Activated CD4-positive, alpha-beta T cell treated with anti-CD3 and anti-CD28 coated beads, Interleukin-2, Interleukin-4, amounts not matched to agents 100 ng/mL and 50 ng/mL, durations not matched to agents 16 hours and 8 hours (primary cell): ENCODE measurements around the gene MYH15.

Experiments
- DNase-seq: peaks from one replicate; pipeline ENCODE4 v3.0.0-alpha.2; 2020; ENCODE audit warnings: low spot score

The MYH15 gene

DNA sequence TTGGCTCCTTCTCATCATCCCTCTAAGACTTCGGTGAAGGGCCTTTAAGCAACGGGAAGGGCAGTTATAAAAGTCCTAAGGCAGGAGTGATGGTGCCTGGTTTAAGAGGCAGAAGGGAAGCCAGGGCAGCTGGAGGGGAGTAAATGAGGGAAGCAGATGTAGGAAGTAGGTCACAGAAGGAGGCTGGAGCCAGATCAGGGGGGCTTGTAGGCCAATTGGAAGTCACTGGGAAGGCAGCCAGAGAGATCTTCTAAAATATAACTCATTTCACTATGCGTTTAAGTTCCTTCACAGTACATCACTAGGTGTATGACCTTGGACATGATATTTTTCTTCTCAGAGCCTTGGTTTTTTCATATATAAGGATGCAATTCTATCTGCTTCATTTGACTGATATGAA is 94.7 kb downstream of the MYH15 start:
- no peak for DNase-seq

DNA sequence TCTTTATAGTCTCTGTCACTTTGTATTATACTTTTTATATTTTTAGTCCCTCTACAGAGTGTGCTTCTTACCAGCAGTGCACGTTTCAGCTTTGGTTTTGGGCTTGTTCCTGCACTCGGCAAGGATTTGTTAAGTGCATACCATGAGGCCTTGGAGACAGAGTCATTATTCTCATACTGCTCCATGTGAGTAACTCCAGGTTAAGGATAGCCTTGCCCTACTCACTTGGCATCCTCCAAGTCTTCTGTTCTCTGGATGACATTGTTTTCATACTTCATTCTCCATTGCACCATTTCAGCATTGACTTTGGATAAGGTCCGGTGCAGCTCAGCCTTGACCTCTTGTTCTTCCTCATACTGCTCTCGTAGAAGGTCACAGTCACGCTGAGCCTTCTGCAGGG is 96.4 kb downstream of the MYH15 start:
- no peak for DNase-seq

GRCh38 chr3:108412121-108412750 is 98.2 kb downstream of the MYH15 start:
- no peak for DNase-seq

- no peak for DNase-seq
Measured at GRCh38 chr3:108410531-108410984, 99.8 kb downstream of the MYH15 start.

- DNase-seq: no peak
Measured at GRCh38 chr3:108409800-108410178, 100.6 kb downstream of the MYH15 start.

DNA sequence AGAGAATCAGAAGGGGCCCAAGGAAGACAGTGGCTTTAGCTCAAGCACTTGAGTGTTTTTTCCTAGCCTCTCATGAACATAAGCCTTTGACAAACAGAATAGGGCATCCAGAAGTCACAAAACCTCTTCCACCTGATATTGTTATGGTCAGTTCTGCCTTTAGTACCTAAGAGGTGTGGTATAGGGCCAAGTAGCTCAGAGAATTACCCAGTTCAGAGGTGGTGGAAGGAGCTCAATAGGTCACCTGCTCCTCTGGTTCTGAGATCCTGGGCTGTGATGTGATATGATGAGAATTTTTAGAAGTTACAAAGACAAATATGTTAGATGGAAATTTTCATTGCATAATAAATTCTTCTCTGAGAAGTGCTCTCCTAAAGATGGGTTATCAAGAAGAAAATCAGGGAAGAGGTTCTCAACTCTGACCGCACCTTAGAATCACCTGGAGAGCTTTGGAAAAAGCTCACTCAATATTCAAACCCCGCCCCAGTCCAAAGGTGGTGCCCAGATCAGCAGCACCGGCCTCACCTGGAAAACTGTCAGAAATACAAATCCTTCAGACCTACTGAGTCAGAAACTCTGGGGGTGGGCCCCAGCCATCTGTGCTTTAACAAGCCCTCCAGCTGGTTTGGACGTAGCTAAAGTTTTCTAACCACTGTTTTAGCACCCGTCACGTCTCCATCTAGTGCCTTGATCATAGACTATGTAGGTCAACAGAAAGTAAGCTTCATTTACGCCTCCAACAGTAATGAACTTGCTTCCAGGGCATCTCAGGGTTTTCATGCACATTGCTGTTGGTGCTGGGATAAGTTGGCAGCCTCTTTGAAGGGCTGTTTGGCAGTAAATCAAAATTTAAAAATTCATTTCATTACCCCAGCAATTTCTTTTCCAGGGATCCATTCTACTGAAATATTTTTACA is 101.3 kb downstream of the MYH15 start:
- DNase-seq: no peak

DNA sequence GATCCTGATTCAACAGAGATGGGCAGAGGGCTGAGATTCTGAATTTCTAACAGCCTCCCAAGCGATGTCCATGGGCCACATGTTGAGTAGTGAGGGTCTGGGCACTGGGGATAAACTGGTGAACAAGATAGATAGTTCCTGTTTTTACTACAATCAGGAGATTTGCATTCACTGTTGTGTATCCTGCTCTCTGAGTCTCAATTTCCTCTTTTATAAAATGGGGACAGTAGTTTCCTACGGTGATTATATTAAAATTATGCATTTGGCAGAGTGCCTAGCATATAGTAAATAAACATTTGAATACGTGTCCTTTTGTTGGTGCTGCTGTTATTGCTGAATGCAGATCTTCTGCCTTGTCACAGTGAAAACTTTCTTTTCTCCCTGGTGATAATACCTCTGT is 102.5 kb downstream of the MYH15 start:
- DNase-seq: no peak

- DNase-seq: no peak
Measured at GRCh38 chr3:108406661-108407206, 103.7 kb downstream of the MYH15 start.

DNA sequence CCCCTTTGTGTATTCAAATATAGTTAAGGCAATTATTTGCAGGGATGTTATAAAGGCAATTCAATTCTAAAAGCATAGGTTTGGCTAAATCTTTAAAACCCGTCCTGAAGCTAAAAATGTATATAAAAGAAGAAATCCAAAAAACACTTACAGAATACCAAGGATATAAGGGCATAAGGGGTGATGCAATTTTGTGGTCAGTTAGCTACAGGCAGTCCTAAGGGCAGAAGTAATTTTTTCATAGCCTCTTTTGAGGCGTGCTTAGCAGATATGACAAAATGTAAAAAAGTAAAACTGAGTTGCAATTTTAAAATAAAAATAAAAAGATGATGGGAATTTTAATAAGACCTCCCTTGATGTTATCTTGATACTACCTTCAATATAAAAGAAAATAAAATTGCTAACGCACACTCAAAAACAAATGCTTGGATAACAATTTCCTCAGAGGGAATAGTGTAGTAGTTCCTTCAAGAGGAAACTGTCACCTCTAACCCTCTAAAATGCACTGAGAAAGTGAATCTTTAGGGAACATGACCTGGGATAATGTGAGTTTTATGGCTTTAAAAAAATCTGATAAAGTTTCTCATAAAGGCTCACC is 104.2 kb downstream of the MYH15 start:
- DNase-seq: no peak

DNA sequence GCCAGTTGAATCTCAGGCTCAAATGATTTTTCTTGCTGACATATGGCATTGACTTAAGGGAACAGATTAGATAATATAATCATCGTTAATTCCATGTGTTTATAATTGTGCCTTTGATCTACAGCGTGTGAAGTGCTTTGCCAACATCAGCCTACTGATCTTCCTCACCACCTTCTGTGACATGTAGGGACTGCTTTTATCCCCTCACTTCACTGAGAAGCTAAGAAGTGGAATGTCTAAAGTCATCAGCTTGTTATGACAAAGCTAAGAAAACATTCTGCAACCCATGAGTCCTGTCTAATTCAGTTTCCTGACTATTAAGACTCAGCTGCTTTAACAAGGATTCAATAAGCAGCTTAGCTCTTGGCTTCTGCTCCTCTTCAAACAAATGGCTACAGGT is 106.0 kb downstream of the MYH15 start:
- DNase-seq: no peak

DNA sequence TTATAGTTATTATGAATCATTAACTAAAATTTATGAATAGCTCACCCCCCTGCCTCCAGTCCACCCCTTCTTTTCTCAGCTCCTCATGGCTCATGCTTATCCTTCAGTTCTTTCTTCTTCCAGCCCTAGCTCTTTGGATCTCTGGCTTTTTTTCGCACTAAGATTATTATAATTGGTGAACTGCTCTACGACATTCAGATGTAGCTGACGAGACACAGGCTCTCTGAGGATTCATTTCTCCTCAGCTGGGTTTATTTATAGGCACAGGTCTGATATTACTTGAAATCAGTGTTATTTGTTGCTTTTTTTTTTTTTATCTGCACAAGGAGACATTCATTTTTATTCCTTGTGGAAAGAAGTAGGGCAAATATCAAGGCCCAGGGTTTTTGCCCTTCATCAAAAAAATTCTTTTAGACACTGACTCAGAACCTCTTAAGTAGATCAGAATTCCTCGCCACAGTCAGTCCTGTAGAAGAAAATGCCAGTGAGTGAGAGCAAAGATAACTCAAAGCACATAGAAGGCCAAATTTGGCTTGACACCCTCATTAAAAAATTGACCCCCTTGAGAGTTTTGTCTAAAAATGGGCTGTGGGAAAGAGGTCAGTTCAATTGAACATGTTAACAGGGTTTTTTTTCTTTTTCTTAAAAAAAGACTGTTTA is 106.6 kb downstream of the MYH15 start:
- no peak for DNase-seq

DNA sequence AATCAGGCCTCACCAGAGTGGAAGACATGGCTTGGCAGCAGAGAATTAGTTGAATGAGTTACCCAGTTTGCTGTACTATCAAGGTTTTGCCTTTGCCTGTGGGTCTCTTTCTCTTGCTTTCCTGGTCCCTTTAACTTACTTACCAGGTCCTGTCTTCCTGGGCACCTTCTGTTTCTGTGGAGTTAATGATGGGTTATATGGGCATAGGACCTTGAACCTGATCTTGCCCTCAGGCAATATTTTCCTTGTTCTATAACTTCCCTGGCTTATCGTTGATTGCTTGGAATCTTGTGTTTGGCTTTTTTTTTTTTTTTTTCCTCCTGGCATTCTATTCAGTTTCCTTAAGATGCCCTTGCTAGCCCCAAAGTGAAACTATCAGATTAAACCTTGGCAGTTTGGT is 107.2 kb downstream of the MYH15 start:
- no peak for DNase-seq

GRCh38 chr3:108401836-108402235 is 108.6 kb downstream of the MYH15 start:
- DNase-seq: no peak

GRCh38 chr3:108398510-108398909 is 111.9 kb downstream of the MYH15 start:
- DNase-seq: no peak

DNA sequence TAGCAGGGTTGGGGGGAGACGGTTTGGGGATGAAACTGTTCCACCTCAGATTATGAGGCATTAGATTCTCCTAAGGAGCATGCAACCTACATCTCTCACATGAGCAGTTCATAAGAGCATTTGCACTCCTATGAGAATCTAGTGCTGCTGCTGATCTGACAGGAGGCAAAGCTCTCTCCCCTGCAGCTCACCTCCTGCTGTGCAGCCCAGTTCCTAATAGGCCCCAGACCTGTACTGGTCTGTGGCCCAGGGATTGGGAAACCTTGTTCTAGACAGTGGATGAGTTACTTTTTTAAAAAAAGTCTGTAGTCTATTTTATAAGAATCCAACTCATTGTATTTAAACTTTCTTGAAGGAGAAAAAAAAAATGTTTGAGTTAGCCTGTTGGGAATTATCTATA is 114.1 kb downstream of the MYH15 start:
- DNase-seq: no peak

- DNase-seq: no peak
Measured at GRCh38 chr3:108394563-108394962, 115.8 kb downstream of the MYH15 start.

GRCh38 chr3:108394016-108394415 is 116.4 kb downstream of the MYH15 start:
- no peak for DNase-seq

- no peak for DNase-seq
Measured at GRCh38 chr3:108393128-108393900, 117.1 kb downstream of the MYH15 start.

DNA sequence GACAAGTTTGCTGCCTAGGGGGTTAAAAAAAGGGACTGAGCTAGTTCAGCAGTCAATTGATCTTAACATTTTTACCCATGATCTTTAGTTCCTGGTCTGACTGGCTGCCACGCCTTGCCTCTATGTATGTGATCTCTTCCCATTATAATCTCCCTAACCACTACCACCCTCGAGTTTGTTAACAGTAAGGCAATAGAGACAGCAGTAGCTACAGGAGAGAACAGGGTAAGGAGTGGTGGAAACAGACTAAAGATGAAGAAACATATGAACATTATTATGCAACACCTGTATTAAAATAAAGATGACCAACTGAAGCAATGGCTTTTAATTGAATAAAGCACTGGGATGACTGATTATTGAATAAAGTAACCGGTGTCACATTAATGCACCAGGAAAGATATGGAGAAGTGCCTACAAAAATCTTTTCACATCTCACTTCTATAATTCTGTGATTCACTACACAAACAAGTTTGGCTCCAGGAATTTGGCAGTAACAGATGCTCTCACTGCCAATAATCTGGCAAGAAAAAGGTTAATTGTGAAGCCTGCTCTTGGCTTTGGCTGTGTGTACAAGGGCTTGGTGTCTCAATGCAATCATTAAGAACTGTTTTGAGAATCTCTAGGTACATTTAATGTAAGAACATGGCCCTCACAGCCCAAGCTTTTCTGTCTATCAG is 118.3 kb downstream of the MYH15 start:
- no peak for DNase-seq

DNA sequence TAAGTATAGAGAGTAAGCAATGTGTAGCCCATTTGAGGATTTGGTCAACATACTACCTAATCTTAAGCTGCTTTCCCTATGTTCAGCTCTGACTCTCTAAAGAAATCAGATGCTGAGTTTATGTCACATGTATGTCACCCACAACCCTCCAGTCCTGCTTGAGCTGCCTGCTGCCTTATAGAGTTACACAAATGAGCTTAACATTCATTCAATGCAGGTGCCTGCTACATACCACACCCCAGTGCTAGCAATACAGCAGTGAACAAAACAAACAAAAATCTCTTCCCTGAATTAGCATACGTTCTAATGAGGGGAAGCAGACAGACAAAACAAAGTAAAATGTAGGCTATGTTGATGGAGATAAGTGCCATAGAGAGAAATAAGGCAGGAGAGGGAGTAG is 121.0 kb downstream of the MYH15 start:
- DNase-seq: no peak
